Smooth muscle cell (in vitro differentiated cells): ENCODE data around the gene SHROOM3. TPM values are rescaled to one million over a fixed set of nuclear protein-coding genes. Genes with fewer than 3 reads are reported as not detected.
A peak's percentile ranks its signal among the peaks of the same experiment; 100 is the strongest.

Source experiments
- DNase-seq: peaks from one replicate; lab custom pipeline; 2025; ENCODE audit not compliant: unreplicated experiment; lab: John Stamatoyannopoulos, UW
- H2AFZ ChIP-seq: fragments of 200-600 bp; sonication (generic); 2 replicates; pipeline ENCODE4 v1.6.0; 2016; ENCODE audit warnings: antibody characterized with exemption, low read depth, mild to moderate bottlenecking
- H3F3A ChIP-seq: fragments of 200-600 bp; sonication (generic); 2 replicates; pipeline ENCODE4 v1.6.0; 2017; ENCODE audit warnings: antibody characterized with exemption, low read depth
- H3K27ac ChIP-seq: fragments of 200-600 bp; sonication (generic); 2 replicates; pipeline ENCODE4 v1.5.1; 2016; ENCODE audit warnings: low read depth, mild to moderate bottlenecking
- H3K27me3 ChIP-seq: fragments of 200-600 bp; sonication (generic); 2 replicates; pipeline ENCODE4 v1.6.1; 2016; ENCODE audit warnings: low read depth, mild to moderate bottlenecking
- H3K36me3 ChIP-seq: fragments of 200-600 bp; sonication (generic); 2 replicates; pipeline ENCODE4 v1.5.1; 2016; ENCODE audit warnings: low read depth
- H3K4me1 ChIP-seq: fragments of 200-600 bp; sonication (generic); 2 replicates; pipeline ENCODE4 v1.5.1; 2016; ENCODE audit warnings: low read depth
- H3K4me2 ChIP-seq: fragments of 200-600 bp; sonication (generic); 2 replicates; pipeline ENCODE4 v1.6.0; 2016; ENCODE audit warnings: mild to moderate bottlenecking
- H3K4me3 ChIP-seq: fragments of 200-600 bp; sonication (generic); 2 replicates; pipeline ENCODE4 v1.5.1; 2016; ENCODE audit warnings: mild to moderate bottlenecking
- H3K79me2 ChIP-seq: fragments of 200-600 bp; sonication (generic); 2 replicates; pipeline ENCODE4 v1.6.0; 2016; ENCODE audit warnings: low read depth, mild to moderate bottlenecking
- H3K9ac ChIP-seq: fragments of 200-600 bp; sonication (generic); 2 replicates; pipeline ENCODE4 v1.6.0; 2016; ENCODE audit warnings: low read depth
- H3K9me3 ChIP-seq: fragments of 200-600 bp; sonication (generic); replicated peaks from 2 replicates; pipeline ENCODE4 v1.5.1; 2016; ENCODE audit warnings: low read depth
- H4K20me1 ChIP-seq: fragments of 200-600 bp; sonication (generic); 2 replicates; pipeline ENCODE4 v1.6.0; 2016; ENCODE audit warnings: low read depth
- WGBS: methylation state at CpG from one replicate; pipeline ENCODE4 v1.1.7; 2016; ENCODE audit warnings: low lambda C conversion rate; 5-methylcytosine and 5-hydroxymethylcytosine counted together
- polyA plus RNA-seq: library from polyadenylated mRNA; unstranded; fragments of >200 nt; fragmentation: Nextera tagmentation; extraction: Ambion mirVana; gene quantifications from 2 replicates; pipeline ENCODE4 v1.2.1, GENCODE V29; 2016
- total RNA-seq: library from RNA; depleted of rRNA; stranded (reverse); fragments of >200 nt; gene quantifications from 2 replicates; pipeline ENCODE4 v1.2.3, GENCODE V29; 2014
- TF ChIP-seq, protein P1 (sequence below): fragments of 200-600 bp; sonication (generic); IDR thresholded peaks from 2 replicates; pipeline ENCODE4 v1.5.1; 2017; ENCODE audit warnings: borderline replicate concordance, mild to moderate bottlenecking, antibody characterized with exemption; ENCODE audit not compliant: insufficient read depth, poor library complexity, severe bottlenecking

Gene SHROOM3
- total and polyA plus RNA-seq, 2 experiments from 2014 or later, result 10.0 to 31.9 TPM

DNA sequence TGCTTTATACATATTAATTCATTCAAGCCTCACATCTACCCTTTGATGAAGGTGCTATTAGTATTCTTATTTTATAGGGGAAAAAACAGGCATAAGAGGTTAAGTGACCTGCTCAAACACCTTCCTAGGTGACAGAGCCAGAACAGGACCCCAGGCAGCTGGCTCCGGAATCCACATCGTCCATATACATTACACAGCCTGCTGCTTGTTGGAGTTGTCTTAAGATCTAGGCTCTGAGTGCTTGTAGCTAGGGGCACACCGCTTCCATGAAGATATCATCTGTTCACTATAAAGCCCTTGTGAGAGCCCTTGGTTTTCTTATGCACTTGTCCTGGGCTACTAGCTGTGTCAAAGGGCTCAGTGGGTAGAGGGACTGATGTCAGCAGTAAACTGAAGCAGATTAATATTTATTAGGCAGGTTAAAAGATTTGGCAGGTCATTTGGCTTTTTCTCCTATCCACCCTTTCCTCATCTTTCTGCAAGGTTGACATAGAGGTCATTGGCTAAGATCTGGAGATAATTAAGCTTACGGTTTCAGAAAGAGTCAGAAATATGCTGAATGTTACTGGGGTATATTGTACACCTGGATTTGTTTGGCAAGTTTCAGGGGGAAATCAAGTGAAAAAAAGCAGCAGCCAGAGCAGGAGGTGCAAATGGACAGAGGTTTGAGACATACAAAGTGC is 267.6 kb downstream of the SHROOM3 start:
- H3K79me2 ChIP-seq, result peaks cover 38% of the 10 kb centered on the region

DNA sequence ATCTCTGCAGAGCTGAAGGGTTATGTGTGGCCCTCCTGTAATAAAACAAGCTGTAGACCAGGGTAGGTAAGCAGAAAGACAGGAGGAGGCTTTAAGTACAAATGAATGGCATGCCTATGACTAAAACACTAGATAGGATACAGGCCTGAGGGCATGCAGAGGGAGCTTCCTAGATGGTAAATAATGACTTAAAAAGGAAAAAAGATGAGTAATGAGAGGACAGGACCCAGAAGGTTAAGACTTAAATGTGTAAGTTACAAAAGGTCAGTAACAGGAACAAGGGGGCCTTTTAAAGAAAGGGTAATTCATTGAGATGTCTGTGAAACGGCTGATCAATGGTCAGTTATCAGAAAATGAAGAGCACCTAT is 268.1 kb downstream of the SHROOM3 start:
- WGBS, result 43% methylated on average over 1 of the region's 1 CpG
- H3K9me3 ChIP-seq, result no peaks in the 10 kb centered on the region
- no peaks in the 10 kb centered on the region for H3K36me3 ChIP-seq
- H3K79me2 ChIP-seq, result peaks cover 37% of the 10 kb centered on the region
- H3K4me2 ChIP-seq, result peak overlapping the region; percentile 44
- no peaks in the 10 kb centered on the region for H4K20me1 ChIP-seq
- H3F3A ChIP-seq, result peaks cover 31% of the 10 kb centered on the region
- TF ChIP-seq, protein P1, sequence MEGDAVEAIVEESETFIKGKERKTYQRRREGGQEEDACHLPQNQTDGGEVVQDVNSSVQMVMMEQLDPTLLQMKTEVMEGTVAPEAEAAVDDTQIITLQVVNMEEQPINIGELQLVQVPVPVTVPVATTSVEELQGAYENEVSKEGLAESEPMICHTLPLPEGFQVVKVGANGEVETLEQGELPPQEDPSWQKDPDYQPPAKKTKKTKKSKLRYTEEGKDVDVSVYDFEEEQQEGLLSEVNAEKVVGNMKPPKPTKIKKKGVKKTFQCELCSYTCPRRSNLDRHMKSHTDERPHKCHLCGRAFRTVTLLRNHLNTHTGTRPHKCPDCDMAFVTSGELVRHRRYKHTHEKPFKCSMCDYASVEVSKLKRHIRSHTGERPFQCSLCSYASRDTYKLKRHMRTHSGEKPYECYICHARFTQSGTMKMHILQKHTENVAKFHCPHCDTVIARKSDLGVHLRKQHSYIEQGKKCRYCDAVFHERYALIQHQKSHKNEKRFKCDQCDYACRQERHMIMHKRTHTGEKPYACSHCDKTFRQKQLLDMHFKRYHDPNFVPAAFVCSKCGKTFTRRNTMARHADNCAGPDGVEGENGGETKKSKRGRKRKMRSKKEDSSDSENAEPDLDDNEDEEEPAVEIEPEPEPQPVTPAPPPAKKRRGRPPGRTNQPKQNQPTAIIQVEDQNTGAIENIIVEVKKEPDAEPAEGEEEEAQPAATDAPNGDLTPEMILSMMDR, result no peak
- H3K27me3 ChIP-seq, result no peaks in the 10 kb centered on the region
- H3K9ac ChIP-seq, result no peak overlapping the region
- H3K4me3 ChIP-seq, result no peak overlapping the region
- DNase-seq, result no peak
- H2AFZ ChIP-seq, result no peak overlapping the region
- peak overlapping the region; percentile 78 for H3K27ac ChIP-seq
- H3K4me1 ChIP-seq, result peaks cover 34% of the 10 kb centered on the region

More for the DNA sequence above, 267.6 kb downstream of the SHROOM3 start:
- TF ChIP-seq, protein P1, result no peak
- H3K9me3 ChIP-seq, result no peaks in the 10 kb centered on the region
- peak overlapping the region; percentile 78 for H3K27ac ChIP-seq
- no peak overlapping the region for H3K4me3 ChIP-seq
- no peak overlapping the region for H3K9ac ChIP-seq
- no peaks in the 10 kb centered on the region for H3K27me3 ChIP-seq
- peaks cover 39% of the 10 kb centered on the region for H3K4me1 ChIP-seq
- peaks cover 32% of the 10 kb centered on the region for H3F3A ChIP-seq
- no peaks in the 10 kb centered on the region for H4K20me1 ChIP-seq
- H3K36me3 ChIP-seq, result no peaks in the 10 kb centered on the region
- DNase-seq, result no peak
- WGBS, result 65% methylated on average over 4 of the region's 4 CpGs
- peak overlapping the region; percentile 44 for H3K4me2 ChIP-seq
- no peak overlapping the region for H2AFZ ChIP-seq

DNA sequence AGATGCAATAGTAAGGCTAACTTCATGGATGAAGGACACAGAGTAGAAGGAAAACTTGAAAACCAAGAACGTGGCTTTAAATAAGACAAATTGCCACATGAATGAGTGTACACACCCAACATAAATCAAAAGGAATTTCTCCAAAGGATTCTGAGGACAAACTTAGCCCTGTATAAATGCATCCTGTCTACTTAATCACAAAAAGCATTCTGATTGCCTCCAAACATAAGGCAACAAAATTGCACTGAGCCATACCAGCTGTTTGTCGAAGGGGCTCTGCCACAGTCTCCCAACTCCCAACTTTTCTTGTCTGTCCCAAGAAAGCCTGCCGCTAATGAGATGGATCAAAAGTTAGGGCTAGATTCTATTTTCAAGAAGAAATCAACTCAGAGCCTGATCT is 268.6 kb downstream of the SHROOM3 start:
- Histone ChIP-seq H3K4me3 (no peak overlapping the region), H2AFZ (no peak overlapping the region), H3K4me2 (peak overlapping the region; percentile 44), H3K9ac (no peak overlapping the region), H3K79me2 (peaks cover 31% of the 10 kb centered on the region), H3K27me3 (no peaks in the 10 kb centered on the region), H3K9me3 (no peaks in the 10 kb centered on the region), H4K20me1 (no peaks in the 10 kb centered on the region), H3F3A (peaks cover 31% of the 10 kb centered on the region), H3K36me3 (no peaks in the 10 kb centered on the region), H3K4me1 (peaks cover 32% of the 10 kb centered on the region), H3K27ac (peak overlapping the region; percentile 78)
- TF ChIP-seq, protein P1, result no peak
- WGBS, result 54% methylated on average over 3 of the region's 3 CpGs
- no peak for DNase-seq
